ENCODE data around the gene PCDHGA1. TPM values are rescaled to one million over a fixed set of nuclear protein-coding genes. Genes with fewer than 3 reads are reported as not detected.
A peak's percentile ranks its signal among the peaks of the same experiment; 100 is the strongest.

Gene PCDHGA1
- total and polyA plus RNA-seq, 9 of the 15 experiments (the other 6 are each of a cell fraction or from before 2014, with no cell fraction given) = 0.05 to 0.26 (median 0.18) TPM; not detected in 2

DNA sequence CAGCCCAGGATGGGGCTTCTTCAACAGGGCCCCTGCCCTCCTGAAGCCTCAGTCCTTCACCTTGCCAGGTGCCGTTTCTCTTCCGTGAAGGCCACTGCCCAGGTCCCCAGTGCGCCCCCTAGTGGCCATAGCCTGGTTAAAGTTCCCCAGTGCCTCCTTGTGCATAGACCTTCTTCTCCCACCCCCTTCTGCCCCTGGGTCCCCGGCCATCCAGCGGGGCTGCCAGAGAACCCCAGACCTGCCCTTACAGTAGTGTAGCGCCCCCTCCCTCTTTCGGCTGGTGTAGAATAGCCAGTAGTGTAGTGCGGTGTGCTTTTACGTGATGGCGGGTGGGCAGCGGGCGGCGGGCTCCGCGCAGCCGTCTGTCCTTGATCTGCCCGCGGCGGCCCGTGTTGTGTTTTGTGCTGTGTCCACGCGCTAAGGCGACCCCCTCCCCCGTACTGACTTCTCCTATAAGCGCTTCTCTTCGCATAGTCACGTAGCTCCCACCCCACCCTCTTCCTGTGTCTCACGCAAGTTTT, 182.1 kb downstream of the PCDHGA1 start:
- in situ Hi-C loops (cut with MboI) (no loop called here), intact Hi-C loops (cut with micrococcal nuclease) (loop anchor here (5.0 to 10.0 kb wide), 3 partner anchors 90 to 278 kb away; partner anchors contain the start of genes PCDHGA11 and PCDHGA3)
- Histone ChIP-seq H3K36me3 (ENCODE audit: control insufficient read depth, insufficient read depth, low read length) (peaks cover 44% of the 10 kb centered on the region), H3K9ac (ENCODE audit: insufficient read depth in 1 of 2, low read depth in 2 of 2, low read length in 2 of 2) (0 out of 4 replicates have a peak overlapping the region, but pooled peaks of 1 of the 2 experiments have one; percentile 4), H3K4me3 (no peak overlapping the region), H3K4me1 (replicated peaks in 1 of 2; ENCODE audit: control insufficient read depth in 2 of 2, insufficient read depth in 2 of 2, low read length in 2 of 2) (peaks cover 5 to 17% of the 10 kb centered on the region in 2 experiments; a peak in 3 of 5 replicates), H3K9me3 (replicated peaks; ENCODE audit: control insufficient read depth, insufficient read depth, low read depth, low read length) (no peaks in the 10 kb centered on the region), H2AFZ (ENCODE audit: low read depth, low read length) (no peak overlapping the region; the same call in 1 of the 2 replicates), H4K20me1 (replicated peaks; ENCODE audit: control insufficient read depth, insufficient read depth, low read length) (no peaks in the 10 kb centered on the region), H3K27ac (ENCODE audit: extremely low read depth, low read depth, low read length) (no peak overlapping the region), H3K4me2 (ENCODE audit: insufficient read depth, low read length) (no peak overlapping the region), H3K27me3 (ENCODE audit: control insufficient read depth in 2 of 2, insufficient read depth in 2 of 2, low read length in 2 of 2) (peaks cover 0 to 7% of the 10 kb centered on the region in 2 experiments; a peak in 1 of 5 replicates), H3K9me1 (ENCODE audit: control insufficient read depth, insufficient read depth, low read length) (peaks cover 8% of the 10 kb centered on the region), H3K79me2 (ENCODE audit: control insufficient read depth, insufficient read depth, low read length) (no peaks in the 10 kb centered on the region)
- ATAC-seq (peak; percentile 86), DNase-seq (ENCODE audit: extremely low read depth in 1 of 4, low spot score in 3 of 4) (peak; percentile 85 to 89 (median 87)), FAIRE-seq (peak; percentile 44)
- WGBS (ENCODE audit: insufficient coverage, low coverage, missing lambda C conversion rate) = 66% methylated on average over 23 of the region's 28 CpGs
- no TSS peak for BruUV-seq (replicated peaks)
- ChIA-PET POLR2A (interaction anchor here (1.1 to 1.4 kb wide), 2 partner anchors 9 to 105 kb away, joined by 3 read pairs; no protein-coding TSS in a partner anchor), CTCF (ENCODE audit: low intra/inter-chr PET ratio) (interaction anchor here (0.5 to 1.1 kb wide), 4 partner anchors 12 to 186 kb away, joined by 3 to 5 read pairs (median 3); partner anchors contain the start of genes PCDHGB1 and PCDHGB2)
- TF ChIP-seq, protein P1, sequence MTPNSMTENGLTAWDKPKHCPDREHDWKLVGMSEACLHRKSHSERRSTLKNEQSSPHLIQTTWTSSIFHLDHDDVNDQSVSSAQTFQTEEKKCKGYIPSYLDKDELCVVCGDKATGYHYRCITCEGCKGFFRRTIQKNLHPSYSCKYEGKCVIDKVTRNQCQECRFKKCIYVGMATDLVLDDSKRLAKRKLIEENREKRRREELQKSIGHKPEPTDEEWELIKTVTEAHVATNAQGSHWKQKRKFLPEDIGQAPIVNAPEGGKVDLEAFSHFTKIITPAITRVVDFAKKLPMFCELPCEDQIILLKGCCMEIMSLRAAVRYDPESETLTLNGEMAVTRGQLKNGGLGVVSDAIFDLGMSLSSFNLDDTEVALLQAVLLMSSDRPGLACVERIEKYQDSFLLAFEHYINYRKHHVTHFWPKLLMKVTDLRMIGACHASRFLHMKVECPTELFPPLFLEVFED (CRISPR knock-in tag; conservative IDR thresholded peaks at IDR 0.05) = no peak
- TF ChIP-seq MYBL2 (IDR thresholded peaks at IDR 0.05; ENCODE audit: low read depth) (no peak), MYBL2 (CRISPR knock-in tag; IDR thresholded peaks at IDR 0.05; ENCODE audit: borderline replicate concordance) (no peak), FOXM1 (IDR thresholded peaks at IDR 0.05; ENCODE audit: low read depth) (no peak), FOXM1 (CRISPR knock-in tag; IDR thresholded peaks at IDR 0.05; ENCODE audit: low read depth) (no peak), EZH2 (IDR thresholded peaks at IDR 0.05; ENCODE audit: borderline replicate concordance, low read depth, low read length) (no peak), ZNF583 (CRISPR knock-in tag; IDR thresholded peaks at IDR 0.05) (no peak), RAD21 (CRISPR knock-in tag; conservative IDR thresholded peaks at IDR 0.05 in 1 of 2, IDR thresholded peaks at IDR 0.05 in 1 of 2) (peak; percentile 24 to 60; a peak in 2 of 4 replicates), ZKSCAN8 (CRISPR knock-in tag; IDR thresholded peaks at IDR 0.05) (no peak), KLF1 (tag; IDR thresholded peaks at IDR 0.05) (no peak), THRAP3 (IDR thresholded peaks at IDR 0.05; ENCODE audit: borderline replicate concordance) (no peak), IFI16 (CRISPR knock-in tag; IDR thresholded peaks at IDR 0.05) (no peak), SP1 (CRISPR knock-in tag; IDR thresholded peaks at IDR 0.05) (peak; percentile 25; the same call in 1 of the 2 replicates), MED1 (CRISPR knock-in tag; IDR thresholded peaks at IDR 0.05; ENCODE audit: borderline replicate concordance) (no peak), POLR3G (IDR thresholded peaks at IDR 0.05; ENCODE audit: extremely low read depth, insufficient read length, insufficient replicate concordance) (no peak)
- TF ChIP-seq, protein P2, sequence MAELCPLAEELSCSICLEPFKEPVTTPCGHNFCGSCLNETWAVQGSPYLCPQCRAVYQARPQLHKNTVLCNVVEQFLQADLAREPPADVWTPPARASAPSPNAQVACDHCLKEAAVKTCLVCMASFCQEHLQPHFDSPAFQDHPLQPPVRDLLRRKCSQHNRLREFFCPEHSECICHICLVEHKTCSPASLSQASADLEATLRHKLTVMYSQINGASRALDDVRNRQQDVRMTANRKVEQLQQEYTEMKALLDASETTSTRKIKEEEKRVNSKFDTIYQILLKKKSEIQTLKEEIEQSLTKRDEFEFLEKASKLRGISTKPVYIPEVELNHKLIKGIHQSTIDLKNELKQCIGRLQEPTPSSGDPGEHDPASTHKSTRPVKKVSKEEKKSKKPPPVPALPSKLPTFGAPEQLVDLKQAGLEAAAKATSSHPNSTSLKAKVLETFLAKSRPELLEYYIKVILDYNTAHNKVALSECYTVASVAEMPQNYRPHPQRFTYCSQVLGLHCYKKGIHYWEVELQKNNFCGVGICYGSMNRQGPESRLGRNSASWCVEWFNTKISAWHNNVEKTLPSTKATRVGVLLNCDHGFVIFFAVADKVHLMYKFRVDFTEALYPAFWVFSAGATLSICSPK (IDR thresholded peaks at IDR 0.05; ENCODE audit: borderline replicate concordance) = no peak
- TF ChIP-seq, protein P3, sequence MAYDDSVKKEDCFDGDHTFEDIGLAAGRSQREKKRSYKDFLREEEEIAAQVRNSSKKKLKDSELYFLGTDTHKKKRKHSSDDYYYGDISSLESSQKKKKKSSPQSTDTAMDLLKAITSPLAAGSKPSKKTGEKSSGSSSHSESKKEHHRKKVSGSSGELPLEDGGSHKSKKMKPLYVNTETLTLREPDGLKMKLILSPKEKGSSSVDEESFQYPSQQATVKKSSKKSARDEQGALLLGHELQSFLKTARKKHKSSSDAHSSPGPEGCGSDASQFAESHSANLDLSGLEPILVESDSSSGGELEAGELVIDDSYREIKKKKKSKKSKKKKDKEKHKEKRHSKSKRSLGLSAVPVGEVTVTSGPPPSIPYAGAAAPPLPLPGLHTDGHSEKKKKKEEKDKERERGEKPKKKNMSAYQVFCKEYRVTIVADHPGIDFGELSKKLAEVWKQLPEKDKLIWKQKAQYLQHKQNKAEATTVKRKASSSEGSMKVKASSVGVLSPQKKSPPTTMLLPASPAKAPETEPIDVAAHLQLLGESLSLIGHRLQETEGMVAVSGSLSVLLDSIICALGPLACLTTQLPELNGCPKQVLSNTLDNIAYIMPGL (CRISPR knock-in tag; IDR thresholded peaks at IDR 0.05) = no peak
- TF ChIP-seq, protein P4, sequence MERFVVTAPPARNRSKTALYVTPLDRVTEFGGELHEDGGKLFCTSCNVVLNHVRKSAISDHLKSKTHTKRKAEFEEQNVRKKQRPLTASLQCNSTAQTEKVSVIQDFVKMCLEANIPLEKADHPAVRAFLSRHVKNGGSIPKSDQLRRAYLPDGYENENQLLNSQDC (CRISPR knock-in tag; IDR thresholded peaks at IDR 0.05) = no peak

Measured in K562 (cell line).